IPS-20b (cell line): ENCODE results near the gene MICAL3.

Experiments used
- H3K27ac ChIP-seq: one replicate; pipeline ENCODE4 v1.5.1; 2013; ENCODE audit warnings: low read length
- H3K27me3 ChIP-seq: 2 replicates; pipeline ENCODE4 v1.6.1; 2013; ENCODE audit warnings: mild to moderate bottlenecking, low read length, inconsistent platforms; ENCODE audit not compliant: insufficient read depth
- H3K36me3 ChIP-seq: 2 replicates; pipeline ENCODE4 v1.6.1; 2013; ENCODE audit warnings: low read depth, mild to moderate bottlenecking, inconsistent platforms, low read length, moderate library complexity; ENCODE audit not compliant: insufficient read depth
- H3K4me1 ChIP-seq: 2 replicates; pipeline ENCODE4 v1.6.1; 2013; ENCODE audit warnings: mild to moderate bottlenecking, control low read depth, inconsistent platforms, low read length, moderate library complexity; ENCODE audit not compliant: insufficient read depth
- H3K4me3 ChIP-seq: 2 replicates; pipeline ENCODE4 v1.5.1; 2013; ENCODE audit warnings: mild to moderate bottlenecking, low read length, inconsistent platforms
- H3K9ac ChIP-seq: 2 replicates; pipeline ENCODE4 v1.6.1; 2013; ENCODE audit warnings: low read depth, mild to moderate bottlenecking, inconsistent platforms, low read length, moderate library complexity
- H3K9me3 ChIP-seq: 2 replicates; pipeline ENCODE4 v1.6.1; 2013; ENCODE audit warnings: mild to moderate bottlenecking, low read depth, low read length, inconsistent platforms; ENCODE audit not compliant: insufficient read depth

Gene MICAL3

DNA sequence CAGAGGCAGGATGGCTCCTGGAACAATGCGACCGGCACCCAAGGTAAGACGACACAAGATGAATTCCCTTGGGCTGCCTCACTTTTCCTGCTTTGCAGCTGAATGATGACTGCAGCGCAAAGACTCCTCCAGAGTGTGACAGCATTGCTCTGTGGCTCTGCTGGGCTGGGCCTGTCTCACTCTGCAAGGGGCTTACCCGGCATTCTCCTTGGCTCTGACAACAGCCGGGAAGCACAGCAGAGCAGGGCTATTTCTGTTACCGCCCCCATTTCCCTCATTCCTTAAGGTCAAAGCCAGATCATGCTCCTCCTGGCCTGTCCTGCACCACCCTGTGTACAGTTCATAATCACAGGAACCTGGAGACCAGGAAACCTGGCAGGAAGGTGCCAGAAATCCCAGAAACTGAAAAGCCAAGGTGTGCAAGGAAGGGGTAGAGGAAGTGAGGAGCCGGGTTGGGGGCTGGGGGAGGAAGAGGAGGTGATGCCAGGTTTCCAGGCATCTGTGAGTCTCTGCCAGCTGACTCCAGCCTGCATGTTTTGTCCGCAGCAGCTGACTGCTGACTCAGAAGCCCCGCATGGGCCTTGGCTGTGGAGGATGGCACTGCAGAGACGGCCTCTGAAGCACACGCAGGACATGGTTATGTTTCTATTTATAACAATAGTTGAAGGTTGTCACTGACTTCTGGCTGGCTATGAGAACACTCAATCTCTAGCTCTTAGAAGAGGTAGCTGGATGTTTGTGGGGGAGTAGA lies 113.6 kb downstream of the MICAL3 start:
- Histone ChIP-seq H3K4me3 (no peak overlapping the region), H3K9ac (no peak overlapping the region; the same call in 1 of the 2 replicates), H3K27me3 (no peaks in the 10 kb centered on the region), H3K9me3 (no peaks in the 10 kb centered on the region), H3K36me3 (peaks cover 12% of the 10 kb centered on the region), H3K4me1 (peaks cover 6% of the 10 kb centered on the region), H3K27ac (no peak overlapping the region)

DNA sequence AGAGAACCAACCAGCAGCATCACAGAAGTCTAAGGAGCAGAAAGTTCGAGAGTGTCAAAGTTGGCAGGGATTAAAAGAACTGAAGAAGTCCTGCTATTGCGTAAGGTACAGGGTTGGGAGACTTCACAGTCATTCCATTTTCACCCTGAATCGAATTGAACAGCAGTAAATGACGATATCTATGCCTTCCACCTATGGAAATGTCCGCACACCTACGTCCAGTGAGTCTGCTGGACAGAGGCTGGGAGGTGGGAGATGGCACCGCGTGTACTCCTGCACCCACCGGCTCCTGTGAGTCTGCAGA lies 116.7 kb downstream of the MICAL3 start:
- Histone ChIP-seq H3K9ac (no peak overlapping the region), H3K27ac (no peak overlapping the region), H3K4me1 (peaks cover 16% of the 10 kb centered on the region), H3K9me3 (no peaks in the 10 kb centered on the region), H3K36me3 (peaks cover 23% of the 10 kb centered on the region), H3K27me3 (no peaks in the 10 kb centered on the region), H3K4me3 (no peak overlapping the region)

DNA sequence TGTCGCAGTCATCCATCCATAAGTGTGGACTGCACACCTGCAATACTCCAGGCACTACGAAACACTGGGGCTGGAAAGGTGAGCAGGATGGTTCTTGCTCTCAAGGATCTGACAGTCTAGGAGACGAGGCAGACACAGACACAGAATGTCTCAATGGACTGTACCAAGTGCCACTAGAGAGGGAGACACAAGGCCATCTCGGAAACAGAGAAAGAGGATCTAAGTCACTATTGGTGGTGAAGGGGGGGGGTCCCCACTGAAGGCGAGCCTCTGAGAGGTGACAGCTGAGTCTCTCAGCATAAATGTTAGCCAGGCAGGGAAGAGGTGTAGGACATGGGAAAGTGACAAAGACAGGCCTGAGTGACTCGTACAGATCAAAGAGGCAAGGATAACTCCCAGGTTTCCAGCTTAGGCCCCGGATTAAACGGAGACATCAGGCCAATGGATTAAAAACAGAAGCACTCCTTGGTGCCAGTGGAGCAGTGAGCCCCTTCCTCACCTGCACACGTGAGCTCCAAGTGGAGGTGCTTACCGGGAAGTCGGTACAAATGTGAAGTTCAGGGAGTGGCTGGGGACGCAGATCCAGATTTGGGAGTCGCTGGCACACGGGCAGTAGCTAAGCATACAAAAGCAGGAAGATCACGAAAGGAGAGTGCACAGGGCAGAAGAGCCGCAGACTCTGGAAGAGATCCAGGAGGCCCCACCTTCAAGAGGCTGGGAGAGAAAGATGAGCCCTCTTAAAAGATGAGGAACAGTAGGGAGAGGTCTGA lies 117.2 kb downstream of the MICAL3 start:
- Histone ChIP-seq H3K36me3 (peaks cover 23% of the 10 kb centered on the region), H3K27ac (no peak overlapping the region), H3K9ac (no peak overlapping the region), H3K4me1 (peaks cover 16% of the 10 kb centered on the region), H3K27me3 (no peaks in the 10 kb centered on the region), H3K4me3 (no peak overlapping the region), H3K9me3 (no peaks in the 10 kb centered on the region)

DNA sequence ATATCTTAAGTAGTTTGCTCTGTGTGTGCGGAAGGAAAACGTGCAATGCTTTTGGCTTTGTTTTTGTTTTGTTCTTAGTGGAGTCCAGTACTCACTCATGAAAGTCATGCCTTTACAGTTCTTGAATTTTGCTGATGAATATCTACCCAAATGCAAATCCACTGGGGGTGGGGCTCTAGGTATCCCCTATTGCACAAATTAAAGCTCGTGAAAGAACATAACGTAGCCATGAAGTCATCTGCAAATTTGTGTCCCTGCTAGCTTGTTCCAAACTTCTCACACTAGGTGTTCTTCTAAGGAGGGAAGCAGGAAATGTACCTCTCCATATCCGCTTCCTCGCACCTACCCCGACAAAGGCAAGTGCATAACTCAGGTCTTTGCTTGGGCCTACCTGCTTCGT lies 118.9 kb downstream of the MICAL3 start:
- H3K9ac ChIP-seq: no peak overlapping the region
- H3K4me1 ChIP-seq: peaks cover 9% of the 10 kb centered on the region; the same call in 1 of the 2 replicates
- H3K27ac ChIP-seq: no peak overlapping the region
- H3K4me3 ChIP-seq: no peak overlapping the region
- peaks cover 30% of the 10 kb centered on the region for H3K36me3 ChIP-seq
- no peaks in the 10 kb centered on the region for H3K27me3 ChIP-seq
- H3K9me3 ChIP-seq: no peaks in the 10 kb centered on the region

DNA sequence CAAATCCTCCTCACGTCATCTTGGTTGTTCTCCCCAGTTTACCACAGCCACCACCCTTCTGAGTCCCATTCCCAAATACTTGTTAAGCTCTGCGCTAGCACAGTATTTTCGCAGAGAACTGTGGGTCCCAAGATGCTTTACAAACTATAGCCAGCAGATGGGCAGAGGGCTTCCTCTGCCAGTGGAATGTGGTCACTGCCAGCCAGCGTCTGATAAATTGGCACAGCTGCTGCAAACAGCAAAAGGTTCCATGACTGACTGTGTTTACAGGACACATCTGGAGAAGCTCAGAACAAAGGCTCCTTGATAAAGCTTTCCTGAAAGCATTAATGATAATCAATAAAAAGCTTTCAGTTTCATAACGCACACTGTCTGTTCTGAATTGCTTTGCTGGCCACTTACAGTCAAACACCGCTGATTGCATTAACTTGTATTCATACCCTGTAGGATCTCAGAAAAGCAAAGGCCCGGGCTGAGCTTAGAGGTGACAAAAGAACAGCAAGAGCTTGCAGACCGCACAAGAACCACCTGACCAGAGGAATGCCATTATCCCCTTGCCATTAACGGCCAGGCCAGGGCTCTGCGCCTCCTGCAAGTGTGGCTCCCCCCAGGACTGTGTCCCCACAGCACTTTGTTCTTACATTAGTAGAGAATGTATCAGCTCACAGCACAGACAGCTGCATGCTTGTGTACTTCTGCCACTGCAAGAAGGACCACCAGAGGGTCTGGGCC lies 120.6 kb downstream of the MICAL3 start:
- H3K4me3 ChIP-seq: no peak overlapping the region
- peak overlapping the region; percentile 17 for H3K27ac ChIP-seq
- H3K4me1 ChIP-seq: peaks cover 9% of the 10 kb centered on the region; the same call in 1 of the 2 replicates
- no peaks in the 10 kb centered on the region for H3K27me3 ChIP-seq
- no peaks in the 10 kb centered on the region for H3K9me3 ChIP-seq
- H3K9ac ChIP-seq: peak overlapping the region; percentile 43; the same call in 1 of the 2 replicates
- H3K36me3 ChIP-seq: peaks cover 39% of the 10 kb centered on the region

DNA sequence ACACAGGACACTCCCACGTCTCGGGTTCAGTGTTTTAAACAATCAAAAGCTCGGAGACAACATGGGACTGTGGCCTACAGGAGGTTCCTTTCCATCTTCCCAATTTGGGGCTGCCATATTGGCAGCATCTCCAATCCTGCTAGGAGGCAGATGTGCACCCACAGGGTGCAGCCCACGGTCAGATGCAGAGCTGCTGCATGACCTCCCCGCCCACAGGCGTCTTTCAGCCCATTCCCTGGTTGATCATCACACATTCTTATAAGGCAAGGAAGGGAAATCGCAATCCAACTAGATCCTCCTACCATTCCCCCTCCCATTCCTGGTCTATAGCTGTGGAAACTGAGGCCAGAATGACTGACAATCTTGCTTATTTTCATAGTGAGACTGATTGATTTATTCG lies 121.4 kb downstream of the MICAL3 start:
- H3K4me1 ChIP-seq: peaks cover 9% of the 10 kb centered on the region; the same call in 1 of the 2 replicates
- H3K9me3 ChIP-seq: no peaks in the 10 kb centered on the region
- H3K9ac ChIP-seq: no peak overlapping the region
- H3K4me3 ChIP-seq: no peak overlapping the region
- peaks cover 46% of the 10 kb centered on the region for H3K36me3 ChIP-seq
- no peaks in the 10 kb centered on the region for H3K27me3 ChIP-seq
- H3K27ac ChIP-seq: peak overlapping the region; percentile 17

DNA sequence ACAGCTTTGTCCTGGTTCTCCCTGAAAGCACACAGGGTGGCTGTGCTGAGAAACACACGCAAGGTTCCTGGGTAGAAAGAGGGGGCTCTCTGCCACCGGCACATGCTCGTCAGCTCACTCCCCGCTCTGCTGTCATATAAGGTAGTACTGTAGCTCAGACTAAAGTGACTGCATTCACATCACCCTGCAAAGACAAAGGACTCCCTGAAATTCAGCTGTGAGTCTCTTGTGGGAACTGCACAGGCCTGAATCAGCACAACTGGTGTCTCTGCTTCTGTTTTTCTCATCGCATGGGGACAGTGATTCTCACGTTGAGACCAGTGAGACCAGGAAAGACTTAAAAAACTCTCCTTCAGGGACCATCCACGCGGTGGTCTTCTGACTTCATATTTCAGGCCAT lies 126.0 kb downstream of the MICAL3 start:
- no peak overlapping the region for H3K27ac ChIP-seq
- no peaks in the 10 kb centered on the region for H3K9me3 ChIP-seq
- H3K27me3 ChIP-seq: no peaks in the 10 kb centered on the region
- no peak overlapping the region for H3K4me3 ChIP-seq
- peaks cover 2% of the 10 kb centered on the region; the same call in 1 of the 2 replicates for H3K4me1 ChIP-seq
- peaks cover 52% of the 10 kb centered on the region for H3K36me3 ChIP-seq
- no peak overlapping the region for H3K9ac ChIP-seq

DNA sequence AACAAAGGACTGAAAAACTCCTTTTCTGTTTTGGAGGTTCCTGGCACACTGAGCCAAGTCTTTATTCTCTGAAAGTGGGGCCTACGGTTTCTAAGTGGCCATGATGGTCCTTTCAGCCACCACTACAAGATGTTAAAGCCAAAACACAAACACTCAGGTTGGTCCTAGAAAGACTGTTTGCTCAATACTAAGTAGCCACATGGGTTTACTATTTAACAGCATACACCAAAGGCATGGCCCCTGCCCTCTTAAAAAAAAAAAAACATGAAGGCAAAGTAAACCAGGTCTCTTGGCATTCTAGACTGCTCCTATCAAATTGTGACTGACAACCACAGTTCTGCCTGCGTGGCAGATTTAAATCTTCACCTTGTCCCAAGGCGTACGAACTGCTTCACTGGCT lies 126.5 kb downstream of the MICAL3 start:
- no peaks in the 10 kb centered on the region for H3K9me3 ChIP-seq
- no peaks in the 10 kb centered on the region for H3K27me3 ChIP-seq
- H3K4me3 ChIP-seq: no peak overlapping the region
- no peak overlapping the region for H3K27ac ChIP-seq
- H3K4me1 ChIP-seq: no peaks in the 10 kb centered on the region
- peaks cover 57% of the 10 kb centered on the region for H3K36me3 ChIP-seq
- H3K9ac ChIP-seq: no peak overlapping the region

DNA sequence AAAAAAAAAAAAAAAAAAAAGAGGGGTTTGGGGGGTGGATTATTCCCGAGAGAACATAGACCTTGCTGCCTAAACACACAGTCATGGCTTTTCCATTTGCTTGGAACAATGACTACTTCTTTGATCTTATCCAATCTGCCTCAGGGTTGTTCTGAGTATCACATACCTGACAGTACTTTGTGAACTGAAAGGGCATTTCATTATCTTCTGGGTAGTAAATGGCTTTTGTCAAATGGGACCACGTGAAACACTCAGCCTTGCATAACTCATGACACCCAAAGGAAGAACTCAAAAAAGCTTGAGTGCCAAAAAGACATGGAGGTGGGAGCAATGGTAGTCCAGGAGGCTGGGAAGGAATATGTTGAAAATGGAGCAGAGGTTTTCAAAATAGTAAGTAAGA lies 126.9 kb downstream of the MICAL3 start:
- Histone ChIP-seq H3K4me3 (no peak overlapping the region), H3K4me1 (no peaks in the 10 kb centered on the region), H3K9me3 (no peaks in the 10 kb centered on the region), H3K27me3 (no peaks in the 10 kb centered on the region), H3K27ac (no peak overlapping the region), H3K36me3 (peaks cover 61% of the 10 kb centered on the region), H3K9ac (no peak overlapping the region)

DNA sequence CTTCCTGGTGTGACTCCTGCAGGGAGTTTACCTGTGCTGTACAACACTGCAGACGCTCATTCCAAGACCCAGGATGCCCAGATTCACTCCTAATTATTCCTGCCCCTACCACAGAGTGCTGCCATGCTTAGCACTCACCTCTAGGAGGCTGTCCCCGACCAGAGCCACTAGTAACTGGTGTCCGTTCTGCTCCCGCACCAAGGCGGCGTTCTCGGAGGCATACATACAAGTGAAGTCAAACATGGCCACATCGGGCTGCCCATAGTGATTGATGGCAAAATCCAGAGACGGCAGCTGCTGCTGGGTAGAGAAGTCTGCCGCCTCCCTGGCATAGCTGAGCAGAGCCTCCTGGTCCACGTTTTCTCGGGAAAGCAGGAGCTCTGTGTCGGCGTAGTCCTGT lies 127.8 kb downstream of the MICAL3 start:
- Histone ChIP-seq H3K27ac (no peak overlapping the region), H3K36me3 (peaks cover 60% of the 10 kb centered on the region), H3K9me3 (no peaks in the 10 kb centered on the region), H3K27me3 (no peaks in the 10 kb centered on the region), H3K4me3 (no peak overlapping the region), H3K4me1 (no peaks in the 10 kb centered on the region), H3K9ac (no peak overlapping the region)

DNA sequence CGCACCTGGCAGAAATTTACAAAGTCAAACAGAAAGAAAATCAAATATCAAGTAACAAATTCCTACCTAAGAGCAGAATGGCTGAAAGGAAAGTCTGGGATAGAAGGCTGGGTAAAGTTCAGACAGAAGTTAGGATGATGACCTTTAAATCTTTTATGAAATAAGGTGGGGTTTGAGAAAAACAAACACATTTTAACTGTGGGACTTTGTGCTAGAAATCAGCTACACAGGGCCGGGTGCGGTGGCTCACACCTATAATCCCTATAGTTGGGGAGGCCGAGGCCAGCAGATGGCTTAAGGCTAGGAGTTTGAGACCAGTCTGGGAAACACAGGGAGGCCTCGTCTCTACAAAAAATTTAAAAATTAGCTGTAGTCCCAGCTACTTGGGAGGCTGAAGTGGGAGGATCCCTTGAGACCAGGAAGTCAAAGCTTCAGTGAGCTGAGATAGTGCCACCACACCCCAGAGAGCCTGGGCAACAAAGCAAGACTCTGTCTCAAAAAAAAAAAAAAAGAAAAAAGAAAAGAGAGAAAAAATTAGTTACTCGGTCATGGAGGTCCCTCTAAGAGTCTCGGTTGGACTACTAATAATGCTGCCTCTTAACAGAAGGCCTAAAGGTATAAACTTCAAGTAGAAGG lies 130.3 kb downstream of the MICAL3 start:
- Histone ChIP-seq H3K9me3 (no peaks in the 10 kb centered on the region), H3K9ac (no peak overlapping the region), H3K27me3 (no peaks in the 10 kb centered on the region), H3K27ac (no peak overlapping the region), H3K36me3 (peaks cover 64% of the 10 kb centered on the region), H3K4me1 (no peaks in the 10 kb centered on the region), H3K4me3 (no peak overlapping the region)
